ENCODE measurements around the gene IL27RA. TPM values are rescaled to one million over a fixed set of nuclear protein-coding genes. Genes with fewer than 3 reads are reported as not detected.
"Not testable (repeated sequence)": the region's sequence is repeated elsewhere in the genome, so short reads cannot be mapped to it uniquely, and the experiment has no call there.

The IL27RA gene
- total and polyA plus RNA-seq, 10 donors: 12.8 to 28.7 (median 16.8) TPM

- Histone ChIP-seq H3K9me3 (no peaks in the 10 kb centered on the region), H3K27me3 (replicated peaks in 1 of 7) (no peaks in the 10 kb centered on the region), H3K4me3 (no peak overlapping the region), H3K27ac (no peak overlapping the region), H3K4me1 (peaks cover 5 to 79% (median 38%) of the 10 kb centered on the region in 6 donors), H3K36me3 (no peaks in the 10 kb centered on the region)
- DNase-seq: no peak
- TF ChIP-seq POLR2A (IDR thresholded peaks at IDR 0.05) (no peak), POLR2AphosphoS5 (IDR thresholded peaks at IDR 0.05) (no peak)
- WGBS, 5 donors: 72 to 86% (median 82%) methylated on average over 4 of the region's 4 CpGs
- intact Hi-C loops (cut with DNase I; ENCODE audit: low total_unique reads): no loop called here
Measured at GRCh38 chr19:14028901-14029300, 2.7 kb upstream of the IL27RA start.

GRCh38 chr19:14030997-14031718, 404 bp upstream of the IL27RA start:
- peaks cover 5 to 79% (median 31%) of the 10 kb centered on the region in 6 donors for H3K4me1 ChIP-seq
- 14 to 33% (median 19%) methylated on average over 14 to 20 of the region's 20 CpGs for WGBS, 5 donors
- H3K4me3 ChIP-seq: peak overlapping the region; percentile 40 to 94 (median 72)
- no peaks in the 10 kb centered on the region for H3K9me3 ChIP-seq
- peaks cover 0 to 18% (median 2%) of the 10 kb centered on the region in 6 donors for H3K36me3 ChIP-seq
- no peaks in the 10 kb centered on the region for H3K27me3 ChIP-seq (replicated peaks in 1 of 7)
- intact Hi-C loops (cut with DNase I; ENCODE audit: low total_unique reads): loop anchor here (10.0 kb wide), 1 partner anchor 76 kb away; the partner anchor contains the start of gene DCAF15
- DNase-seq: no peak
- no peak for TF ChIP-seq CTCF (IDR thresholded peaks at IDR 0.05 in 8 of 11, conservative IDR thresholded peaks at IDR 0.05 in 3 of 11)
- TF ChIP-seq POLR2A (IDR thresholded peaks at IDR 0.05): no peak
- no peak for TF ChIP-seq POLR2AphosphoS5 (IDR thresholded peaks at IDR 0.05)
- H3K27ac ChIP-seq: peak overlapping the region; percentile 85 to 98 (median 94)

- Histone ChIP-seq H3K4me1 (peaks cover 5 to 71% (median 31%) of the 10 kb centered on the region in 6 donors), H3K9me3 (no peaks in the 10 kb centered on the region), H3K27me3 (replicated peaks in 1 of 7) (no peaks in the 10 kb centered on the region), H3K36me3 (peaks cover 0 to 46% (median 10%) of the 10 kb centered on the region in 6 donors), H3K27ac (no peak overlapping the region), H3K4me3 (no peak overlapping the region)
- TF ChIP-seq POLR2AphosphoS5 (IDR thresholded peaks at IDR 0.05): no peak
- WGBS, 5 donors: 88 to 98% (median 94%) methylated on average over 2 of the region's 2 CpGs
- intact Hi-C loops (cut with DNase I; ENCODE audit: low total_unique reads): loop anchor here (10.0 kb wide), 1 partner anchor 79 kb away; the partner anchor contains the start of gene DCAF15
- no peak for DNase-seq
Measured at GRCh38 chr19:14033946-14034345, 2.4 kb downstream of the IL27RA start.

GRCh38 chr19:14035159-14035558, 3.6 kb downstream of the IL27RA start:
- 93 to 97% (median 95%) methylated on average over 12 of the region's 12 CpGs for WGBS, 5 donors
- not testable (repeated sequence) for H3K27ac ChIP-seq; H3K27me3 ChIP-seq (replicated peaks in 1 of 7); DNase-seq; H3K9me3 ChIP-seq; H3K4me3 ChIP-seq
- H3K36me3 ChIP-seq: peaks cover 0 to 58% (median 20%) of the 10 kb centered on the region in 6 donors
- intact Hi-C loops (cut with DNase I; ENCODE audit: low total_unique reads): loop anchor here (10.0 kb wide), 1 partner anchor 80 kb away; the partner anchor contains the start of gene DCAF15
- H3K4me1 ChIP-seq: peaks cover 5 to 69% (median 31%) of the 10 kb centered on the region in 6 donors

- Histone ChIP-seq H3K27ac (no peak overlapping the region), H3K27me3 (replicated peaks in 1 of 7) (no peaks in the 10 kb centered on the region), H3K4me3 (no peak overlapping the region), H3K36me3 (peaks cover 0 to 63% (median 21%) of the 10 kb centered on the region in 6 donors), H3K9me3 (no peaks in the 10 kb centered on the region), H3K4me1 (peaks cover 5 to 64% (median 29%) of the 10 kb centered on the region in 6 donors)
- no peak for DNase-seq
- intact Hi-C loops (cut with DNase I; ENCODE audit: low total_unique reads): loop anchor here (10.0 kb wide), 1 partner anchor 81 kb away; the partner anchor contains the start of gene DCAF15
- TF ChIP-seq POLR2AphosphoS5 (IDR thresholded peaks at IDR 0.05) (no peak), POLR2A (IDR thresholded peaks at IDR 0.05) (no peak), CTCF (IDR thresholded peaks at IDR 0.05 in 8 of 11, conservative IDR thresholded peaks at IDR 0.05 in 3 of 11) (no peak)
- 88 to 92% (median 91%) methylated on average over 7 of the region's 7 CpGs for WGBS, 5 donors
Measured at GRCh38 chr19:14035706-14036105, 4.1 kb downstream of the IL27RA start.
